ENCODE measurements around the gene SCP2.

- TF ChIP-seq CTCF (IDR thresholded peaks at IDR 0.05) = no peak
- no peak for TF ChIP-seq ZFX (IDR thresholded peaks at IDR 0.05; ENCODE audit: borderline replicate concordance)
Measured at GRCh38 chr1:52913537-52913936, 13.5 kb upstream of the SCP2 start.

Measured in 22Rv1 (cell line).